GM23338 (cell line): ENCODE measurements around the gene FAXC. TPM values are rescaled to one million over a fixed set of nuclear protein-coding genes. Genes with fewer than 3 reads are reported as not detected.

Experiments used
- ATAC-seq: fragments of 200-7000 bp; cut with Tn5 transposase; 3 replicates; pipeline ENCODE4 v1.9.1; 2020
- DNase-seq: peaks from one replicate; pipeline ENCODE4 v3.0.0-alpha.2; 2015; ENCODE audit warnings: low spot score
- H2AFZ ChIP-seq: fragments of 200-600 bp; sonication (generic); 2 replicates; pipeline ENCODE4 v1.8.0; 2016; ENCODE audit warnings: antibody characterized with exemption, mild to moderate bottlenecking, moderate library complexity
- H3F3A ChIP-seq: fragments of 200-600 bp; sonication (generic); replicated peaks from 2 replicates; pipeline ENCODE4 v1.8.0; 2017; ENCODE audit warnings: antibody characterized with exemption, mixed run types, low read depth
- H3K27ac ChIP-seq: fragments of 200-600 bp; sonication (generic); 2 replicates; pipeline ENCODE4 v1.6.1; 2016; ENCODE audit warnings: low read depth
- H3K27me3 ChIP-seq: fragments of 200-600 bp; sonication (generic); 2 replicates; pipeline ENCODE4 v1.8.0; 2016; ENCODE audit warnings: mild to moderate bottlenecking, mixed run types, moderate library complexity; ENCODE audit not compliant: insufficient read depth
- H3K36me3 ChIP-seq: fragments of 200-600 bp; sonication (generic); 2 replicates; pipeline ENCODE4 v1.8.0; 2016; ENCODE audit warnings: mild to moderate bottlenecking; ENCODE audit not compliant: insufficient read depth
- H3K4me1 ChIP-seq: fragments of 200-600 bp; sonication (generic); 2 replicates; pipeline ENCODE4 v1.8.0; 2016; ENCODE audit warnings: mild to moderate bottlenecking, moderate library complexity; ENCODE audit not compliant: insufficient read depth
- H3K4me2 ChIP-seq: fragments of 200-600 bp; sonication (generic); 2 replicates; pipeline ENCODE4 v1.7.1; 2017; ENCODE audit warnings: mixed run types
- H3K4me3 ChIP-seq: fragments of 200-600 bp; sonication (generic); 2 replicates; pipeline ENCODE4 v1.6.1; 2016; ENCODE audit warnings: mixed run types
- H3K79me2 ChIP-seq: fragments of 200-600 bp; sonication (generic); replicated peaks from 2 replicates; pipeline ENCODE4 v1.8.0; 2017; ENCODE audit warnings: mild to moderate bottlenecking; ENCODE audit not compliant: insufficient read depth
- H3K9me2 ChIP-seq: fragments of 200-600 bp; sonication (generic); 2 replicates; pipeline ENCODE4 v1.8.0; 2017; ENCODE audit not compliant: insufficient read depth
- H4K20me1 ChIP-seq: fragments of 200-600 bp; sonication (generic); replicated peaks from 2 replicates; pipeline ENCODE4 v1.8.0; 2017; ENCODE audit warnings: mild to moderate bottlenecking; ENCODE audit not compliant: insufficient read depth
- H3K27ac Mint-ChIP-seq: 2 replicates; pipeline ENCODE4 v1.8.0; 2020; ENCODE audit warnings: inconsistent platforms, mild to moderate bottlenecking, moderate library complexity, mixed read lengths
- H3K27me3 Mint-ChIP-seq: 3 replicates; pipeline ENCODE4 v1.8.0; 2022; ENCODE audit warnings: low read depth, mild to moderate bottlenecking, moderate library complexity, mixed read lengths, inconsistent platforms; ENCODE audit not compliant: insufficient read depth, poor library complexity
- H3K36me3 Mint-ChIP-seq: 3 replicates; pipeline ENCODE4 v1.8.0; 2021; ENCODE audit warnings: low read depth, mild to moderate bottlenecking, inconsistent platforms, moderate library complexity, mixed read lengths
- H3K4me1 Mint-ChIP-seq: 3 replicates; pipeline ENCODE4 v1.8.0; 2020; ENCODE audit warnings: mild to moderate bottlenecking, inconsistent platforms, mixed read lengths
- H3K4me3 Mint-ChIP-seq: 3 replicates; pipeline ENCODE4 v1.8.0; 2021; ENCODE audit warnings: moderate library complexity, mild to moderate bottlenecking, inconsistent platforms, mixed read lengths
- H3K9me3 Mint-ChIP-seq: 3 replicates; pipeline ENCODE4 v1.8.0; 2020; ENCODE audit warnings: moderate library complexity, mild to moderate bottlenecking, inconsistent platforms, mixed read lengths
- CREB1 ChIP-seq: fragments of 250-450 bp; sonication (Bioruptor Pico); IDR thresholded peaks from 2 replicates; pipeline ENCODE4 v1.5.0; 2020; ENCODE audit warnings: low read depth, mild to moderate bottlenecking, moderate library complexity
- ETS1 ChIP-seq: IDR thresholded peaks from 2 replicates; pipeline ENCODE4 v1.6.1; 2016; ENCODE audit warnings: antibody characterized with exemption
- EZH2 ChIP-seq: fragments of 200-600 bp; sonication (generic); IDR thresholded peaks from one replicate; pipeline ENCODE4 v1.8.0; 2017; ENCODE audit warnings: antibody characterized with exemption, mild to moderate bottlenecking, low read depth; ENCODE audit not compliant: unreplicated experiment
- REST ChIP-seq: IDR thresholded peaks from one replicate; pipeline ENCODE4 v1.6.1; 2018; ENCODE audit warnings: antibody characterized with exemption; ENCODE audit not compliant: unreplicated experiment
- polyA plus RNA-seq: library from polyadenylated mRNA; unstranded; fragments of >200 nt; fragmentation: Nextera tagmentation; extraction: Ambion mirVana; gene quantifications from 2 replicates; pipeline ENCODE4 v1.2.1, GENCODE V29; 2016
- total RNA-seq: library from RNA; depleted of rRNA; stranded (reverse); fragments of >200 nt; shearing (Covaris generic); gene quantifications from 2 replicates; pipeline ENCODE4 v1.2.3, GENCODE V29; 2014
- TF ChIP-seq, protein P1 (sequence below): fragments of 250-450 bp; sonication (Bioruptor Pico); IDR thresholded peaks from 2 replicates; pipeline ENCODE4 v1.5.0; 2020; ENCODE audit warnings: mild to moderate bottlenecking, moderate library complexity

FAXC gene
- total and polyA plus RNA-seq, 2 experiments from 2014 or later = 10.5 to 15.2 TPM

GRCh38 chr6:99353126-99353525, 3.7 kb upstream of the FAXC start:
- no peaks in the 10 kb centered on the region for H4K20me1 ChIP-seq
- H3K27ac Mint-ChIP-seq = no peak overlapping the region
- H3K9me3 Mint-ChIP-seq = no peaks in the 10 kb centered on the region
- no peaks in the 10 kb centered on the region for H3F3A ChIP-seq
- no peak for ATAC-seq
- no peak overlapping the region for H3K4me3 ChIP-seq
- no peaks in the 10 kb centered on the region for H3K79me2 ChIP-seq
- TF ChIP-seq REST (peak; percentile 83), ETS1 (no peak)
- H3K36me3 Mint-ChIP-seq = no peaks in the 10 kb centered on the region
- peaks cover 16% of the 10 kb centered on the region for H3K4me1 ChIP-seq
- no peak overlapping the region for H3K4me2 ChIP-seq
- no peak overlapping the region for H2AFZ ChIP-seq
- peaks cover 10% of the 10 kb centered on the region for H3K9me2 ChIP-seq
- H3K4me3 Mint-ChIP-seq = no peak overlapping the region
- H3K27me3 ChIP-seq = peaks cover 12% of the 10 kb centered on the region; the same call in 1 of the 2 replicates
- H3K36me3 ChIP-seq = no peaks in the 10 kb centered on the region
- H3K27me3 Mint-ChIP-seq = peaks cover 12% of the 10 kb centered on the region
- H3K27ac ChIP-seq = no peak overlapping the region
- peaks cover 20% of the 10 kb centered on the region for H3K4me1 Mint-ChIP-seq
- DNase-seq = peak; percentile 64

- Histone ChIP-seq H3K9me2 (no peaks in the 10 kb centered on the region), H4K20me1 (no peaks in the 10 kb centered on the region), H3K4me1 (peaks cover 20% of the 10 kb centered on the region), H3K27ac (no peak overlapping the region), H3F3A (no peaks in the 10 kb centered on the region), H3K4me3 (peak overlapping the region; percentile 56), H3K36me3 (no peaks in the 10 kb centered on the region), H2AFZ (peak overlapping the region; percentile 20; the same call in 1 of the 2 replicates), H3K27me3 (peaks cover 12% of the 10 kb centered on the region; the same call in 1 of the 2 replicates), H3K4me2 (peak overlapping the region; percentile 79), H3K79me2 (no peaks in the 10 kb centered on the region)
- Mint-ChIP-seq H3K27me3 (peaks cover 12% of the 10 kb centered on the region), H3K4me1 (peaks cover 24% of the 10 kb centered on the region), H3K9me3 (no peaks in the 10 kb centered on the region), H3K4me3 (peak overlapping the region; percentile 76), H3K36me3 (no peaks in the 10 kb centered on the region), H3K27ac (no peak overlapping the region)
- ATAC-seq = peak; percentile 2
- DNase-seq = peak; percentile 55
- TF ChIP-seq, protein P1, sequence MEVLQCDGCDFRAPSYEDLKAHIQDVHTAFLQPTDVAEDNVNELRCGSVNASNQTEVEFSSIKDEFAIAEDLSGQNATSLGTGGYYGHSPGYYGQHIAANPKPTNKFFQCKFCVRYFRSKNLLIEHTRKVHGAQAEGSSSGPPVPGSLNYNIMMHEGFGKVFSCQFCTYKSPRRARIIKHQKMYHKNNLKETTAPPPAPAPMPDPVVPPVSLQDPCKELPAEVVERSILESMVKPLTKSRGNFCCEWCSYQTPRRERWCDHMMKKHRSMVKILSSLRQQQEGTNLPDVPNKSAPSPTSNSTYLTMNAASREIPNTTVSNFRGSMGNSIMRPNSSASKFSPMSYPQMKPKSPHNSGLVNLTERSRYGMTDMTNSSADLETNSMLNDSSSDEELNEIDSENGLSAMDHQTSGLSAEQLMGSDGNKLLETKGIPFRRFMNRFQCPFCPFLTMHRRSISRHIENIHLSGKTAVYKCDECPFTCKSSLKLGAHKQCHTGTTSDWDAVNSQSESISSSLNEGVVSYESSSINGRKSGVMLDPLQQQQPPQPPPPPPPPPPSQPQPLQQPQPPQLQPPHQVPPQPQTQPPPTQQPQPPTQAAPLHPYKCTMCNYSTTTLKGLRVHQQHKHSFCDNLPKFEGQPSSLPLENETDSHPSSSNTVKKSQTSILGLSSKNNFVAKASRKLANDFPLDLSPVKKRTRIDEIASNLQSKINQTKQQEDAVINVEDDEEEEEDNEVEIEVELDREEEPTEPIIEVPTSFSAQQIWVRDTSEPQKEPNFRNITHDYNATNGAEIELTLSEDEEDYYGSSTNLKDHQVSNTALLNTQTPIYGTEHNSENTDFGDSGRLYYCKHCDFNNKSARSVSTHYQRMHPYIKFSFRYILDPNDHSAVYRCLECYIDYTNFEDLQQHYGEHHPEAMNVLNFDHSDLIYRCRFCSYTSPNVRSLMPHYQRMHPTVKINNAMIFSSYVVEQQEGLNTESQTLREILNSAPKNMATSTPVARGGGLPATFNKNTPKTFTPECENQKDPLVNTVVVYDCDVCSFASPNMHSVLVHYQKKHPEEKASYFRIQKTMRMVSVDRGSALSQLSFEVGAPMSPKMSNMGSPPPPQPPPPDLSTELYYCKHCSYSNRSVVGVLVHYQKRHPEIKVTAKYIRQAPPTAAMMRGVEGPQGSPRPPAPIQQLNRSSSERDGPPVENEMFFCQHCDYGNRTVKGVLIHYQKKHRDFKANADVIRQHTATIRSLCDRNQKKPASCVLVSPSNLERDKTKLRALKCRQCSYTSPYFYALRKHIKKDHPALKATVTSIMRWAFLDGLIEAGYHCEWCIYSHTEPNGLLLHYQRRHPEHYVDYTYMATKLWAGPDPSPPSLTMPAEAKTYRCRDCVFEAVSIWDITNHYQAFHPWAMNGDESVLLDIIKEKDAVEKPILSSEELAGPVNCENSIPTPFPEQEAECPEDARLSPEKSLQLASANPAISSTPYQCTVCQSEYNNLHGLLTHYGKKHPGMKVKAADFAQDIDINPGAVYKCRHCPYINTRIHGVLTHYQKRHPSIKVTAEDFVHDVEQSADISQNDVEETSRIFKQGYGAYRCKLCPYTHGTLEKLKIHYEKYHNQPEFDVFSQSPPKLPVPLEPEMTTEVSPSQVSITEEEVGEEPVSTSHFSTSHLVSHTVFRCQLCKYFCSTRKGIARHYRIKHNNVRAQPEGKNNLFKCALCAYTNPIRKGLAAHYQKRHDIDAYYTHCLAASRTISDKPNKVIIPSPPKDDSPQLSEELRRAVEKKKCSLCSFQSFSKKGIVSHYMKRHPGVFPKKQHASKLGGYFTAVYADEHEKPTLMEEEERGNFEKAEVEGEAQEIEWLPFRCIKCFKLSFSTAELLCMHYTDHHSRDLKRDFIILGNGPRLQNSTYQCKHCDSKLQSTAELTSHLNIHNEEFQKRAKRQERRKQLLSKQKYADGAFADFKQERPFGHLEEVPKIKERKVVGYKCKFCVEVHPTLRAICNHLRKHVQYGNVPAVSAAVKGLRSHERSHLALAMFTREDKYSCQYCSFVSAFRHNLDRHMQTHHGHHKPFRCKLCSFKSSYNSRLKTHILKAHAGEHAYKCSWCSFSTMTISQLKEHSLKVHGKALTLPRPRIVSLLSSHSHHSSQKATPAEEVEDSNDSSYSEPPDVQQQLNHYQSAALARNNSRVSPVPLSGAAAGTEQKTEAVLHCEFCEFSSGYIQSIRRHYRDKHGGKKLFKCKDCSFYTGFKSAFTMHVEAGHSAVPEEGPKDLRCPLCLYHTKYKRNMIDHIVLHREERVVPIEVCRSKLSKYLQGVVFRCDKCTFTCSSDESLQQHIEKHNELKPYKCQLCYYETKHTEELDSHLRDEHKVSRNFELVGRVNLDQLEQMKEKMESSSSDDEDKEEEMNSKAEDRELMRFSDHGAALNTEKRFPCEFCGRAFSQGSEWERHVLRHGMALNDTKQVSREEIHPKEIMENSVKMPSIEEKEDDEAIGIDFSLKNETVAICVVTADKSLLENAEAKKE (CRISPR knock-in tag) = no peak
- TF ChIP-seq CREB1 (no peak), EZH2 (no peak), REST (no peak)
These were observed 1.1 kb upstream of the FAXC start for GRCh38 chr6:99350573-99350972.
